ENCODE data around the gene ZNHIT3. TPM values are rescaled to one million over a fixed set of nuclear protein-coding genes. Genes with fewer than 3 reads are reported as not detected.

ZNHIT3 gene
- total and polyA plus RNA-seq, 2 of the 13 experiments (the other 11 are each of a cell fraction or from before 2014, with no cell fraction given): 66.6 to 77.4 TPM

GRCh38 chr17:36482611-36483504 is 3.6 kb upstream of the ZNHIT3 start (continued):
- TF ChIP-seq CREB3 (CRISPR knock-in tag; IDR thresholded peaks at IDR 0.05) (0 out of 2 replicates have a peak, but pooled peaks have one; percentile 47), SPEN (CRISPR knock-in tag; IDR thresholded peaks at IDR 0.05; ENCODE audit: low read depth) (peak; percentile 75; the same call in 1 of the 2 replicates), TRIM22 (IDR thresholded peaks at IDR 0.05) (no peak), ZSCAN25 (CRISPR knock-in tag; IDR thresholded peaks at IDR 0.05) (peak; percentile 80; the same call in 1 of the 2 replicates), ZNF333 (CRISPR knock-in tag; IDR thresholded peaks at IDR 0.05; ENCODE audit: borderline replicate concordance) (0 out of 2 replicates have a peak, but pooled peaks have one; percentile 11), ZNF546 (CRISPR knock-in tag; conservative IDR thresholded peaks at IDR 0.05) (peak; percentile 97), DDIT3 (CRISPR knock-in tag; IDR thresholded peaks at IDR 0.05) (no peak), HIC2 (CRISPR knock-in tag; IDR thresholded peaks at IDR 0.05; ENCODE audit: low read depth) (peak; percentile 51; the same call in 1 of the 2 replicates), ZBTB10 (CRISPR knock-in tag; IDR thresholded peaks at IDR 0.05; ENCODE audit: borderline replicate concordance) (peak; percentile 88), MXI1 (IDR thresholded peaks at IDR 0.05; ENCODE audit: borderline replicate concordance, low read depth, low read length) (peak; percentile 41; the same call in 1 of the 3 replicates), ZNF234 (CRISPR knock-in tag; conservative IDR thresholded peaks at IDR 0.05) (no peak), CHD2 (IDR thresholded peaks at IDR 0.05; ENCODE audit: low read depth, low read length) (no peak), HES4 (CRISPR knock-in tag; IDR thresholded peaks at IDR 0.05; ENCODE audit: borderline replicate concordance) (peak; percentile 77; the same call in 1 of the 2 replicates), RFXANK (CRISPR knock-in tag; IDR thresholded peaks at IDR 0.05) (peak; percentile 69; the same call in 1 of the 2 replicates), BHLHE40 (IDR thresholded peaks at IDR 0.05; ENCODE audit: low read length) (peak; percentile 58; the same call in 1 of the 2 replicates), THYN1 (CRISPR knock-in tag; IDR thresholded peaks at IDR 0.05; ENCODE audit: borderline replicate concordance, low read depth) (no peak), NR3C1 (CRISPR knock-in tag; IDR thresholded peaks at IDR 0.05) (no peak), ZNF629 (CRISPR knock-in tag; conservative IDR thresholded peaks at IDR 0.05) (peak; percentile 50), ZNF605 (CRISPR knock-in tag; IDR thresholded peaks at IDR 0.05) (no peak; the same call in 1 of the 2 replicates), HNF1B (CRISPR knock-in tag; IDR thresholded peaks at IDR 0.05) (no peak)
